Endometrial microvascular endothelial cells (primary cell): ENCODE measurements around the gene EVPLL. TPM values are rescaled to one million over a fixed set of nuclear protein-coding genes. Genes with fewer than 3 reads are reported as not detected.
"Not testable (repeated sequence)": the region's sequence is repeated elsewhere in the genome, so short reads cannot be mapped to it uniquely, and the experiment has no call there.

ENCODE experiments used
- in situ Hi-C: cut with HindIII; loops from 2 replicates; pipeline ENCODE4 v1.10.0; 2017; ENCODE audit warnings: low sequenced_read_pairs, low pct_unique_long_range_greater_than_20kb; ENCODE audit errors: inconsistent ontology term
- total RNA-seq: library from RNA; depleted of rRNA; stranded (reverse); fragments of >200 nt; gene quantifications from one replicate; pipeline ENCODE4 v1.2.3, GENCODE V29; 2015; ENCODE audit errors: inconsistent ontology term

Gene EVPLL
- total RNA-seq, 1 donor from 2014 or later: not detected

GRCh38 chr17:18374216-18374615 is 3.4 kb upstream of the EVPLL start:
- in situ Hi-C loops: no loop called here

GRCh38 chr17:18378205-18378505 is 577 bp downstream of the EVPLL start:
- in situ Hi-C loops: no loop called here

GRCh38 chr17:18378614-18379013 is 1.0 kb downstream of the EVPLL start:
- in situ Hi-C loops: not testable (repeated sequence)

- in situ Hi-C loops: no loop called here
These were observed 1.9 kb downstream of the EVPLL start for GRCh38 chr17:18379246-18380146.

- in situ Hi-C loops: no loop called here
These were observed 3.0 kb downstream of the EVPLL start for GRCh38 chr17:18380471-18381157.

GRCh38 chr17:18381158-18381952 is 3.8 kb downstream of the EVPLL start:
- in situ Hi-C loops: no loop called here

- in situ Hi-C loops: no loop called here
These were observed 4.3 kb downstream of the EVPLL start for GRCh38 chr17:18381953-18382245.

- in situ Hi-C loops: no loop called here
These were observed 5.0 kb downstream of the EVPLL start for GRCh38 chr17:18382441-18383078.

- in situ Hi-C loops: not testable (repeated sequence)
These were observed 5.5 kb downstream of the EVPLL start for GRCh38 chr17:18383079-18383481.

GRCh38 chr17:18384271-18384670 is 6.7 kb downstream of the EVPLL start:
- in situ Hi-C loops: not testable (repeated sequence)

GRCh38 chr17:18387583-18387982 is 10.0 kb downstream of the EVPLL start:
- in situ Hi-C loops: not testable (repeated sequence)

GRCh38 chr17:18388266-18388665 is 10.7 kb downstream of the EVPLL start:
- in situ Hi-C loops: not testable (repeated sequence)

GRCh38 chr17:18388728-18389127 is 11.2 kb downstream of the EVPLL start:
- in situ Hi-C loops: not testable (repeated sequence)

GRCh38 chr17:18401872-18402590 is 24.5 kb downstream of the EVPLL start:
- in situ Hi-C loops: not testable (repeated sequence)

GRCh38 chr17:18403166-18403565 is 25.6 kb downstream of the EVPLL start:
- in situ Hi-C loops: not testable (repeated sequence)

- in situ Hi-C loops: not testable (repeated sequence)
These were observed 26.0 kb downstream of the EVPLL start for GRCh38 chr17:18403604-18404003.

- in situ Hi-C loops: not testable (repeated sequence)
These were observed 31.3 kb downstream of the EVPLL start for GRCh38 chr17:18408906-18409305.

- in situ Hi-C loops: not testable (repeated sequence)
These were observed 31.7 kb downstream of the EVPLL start for GRCh38 chr17:18409321-18409720.

GRCh38 chr17:18410736-18411135 is 33.2 kb downstream of the EVPLL start:
- in situ Hi-C loops: not testable (repeated sequence)
